GM21423 (cell line): ENCODE measurements around the gene IGFBP3.

Source experiments
- ATAC-seq: cut with Tn5 transposase; IDR thresholded peaks from one replicate; pipeline ENCODE4 v1.9.1; 2021; ENCODE audit warnings: mild to moderate bottlenecking, moderate library complexity; ENCODE audit not compliant: unreplicated experiment

Gene IGFBP3

DNA sequence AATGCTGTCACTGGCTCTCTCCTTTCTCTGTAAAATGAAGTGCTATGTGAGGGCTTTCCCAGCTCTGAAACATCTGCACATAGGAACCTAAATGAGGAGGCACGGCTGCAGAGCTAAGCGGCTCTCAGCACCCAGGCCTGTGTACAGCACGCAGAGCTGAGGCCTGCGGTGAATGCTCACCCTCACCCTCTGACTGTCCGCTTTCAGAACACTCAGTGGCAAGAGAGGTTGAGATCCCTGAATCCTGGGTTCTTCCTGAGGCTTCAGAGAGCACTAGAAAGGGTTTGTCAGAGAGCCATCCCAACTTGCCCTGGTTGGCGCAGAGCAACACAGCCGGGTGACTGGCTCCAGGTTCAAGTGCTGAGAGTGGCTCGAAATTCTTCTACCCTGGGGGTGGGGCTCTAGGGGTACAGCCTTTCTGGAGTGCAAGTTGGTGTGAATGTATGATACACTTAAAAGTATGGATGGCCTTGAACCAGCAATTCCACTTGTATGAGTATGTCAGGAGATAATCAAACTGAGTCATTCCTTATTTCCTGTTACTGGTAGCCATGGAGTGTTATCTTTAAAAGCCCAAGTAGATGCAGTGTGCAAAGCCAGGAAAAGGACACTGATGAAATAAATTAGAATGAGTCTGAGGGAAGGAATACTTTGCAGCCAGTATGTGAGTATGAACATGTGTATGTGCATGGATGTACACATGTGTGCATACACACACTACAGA lies 46.5 kb downstream of the IGFBP3 start:
- no peak for ATAC-seq

DNA sequence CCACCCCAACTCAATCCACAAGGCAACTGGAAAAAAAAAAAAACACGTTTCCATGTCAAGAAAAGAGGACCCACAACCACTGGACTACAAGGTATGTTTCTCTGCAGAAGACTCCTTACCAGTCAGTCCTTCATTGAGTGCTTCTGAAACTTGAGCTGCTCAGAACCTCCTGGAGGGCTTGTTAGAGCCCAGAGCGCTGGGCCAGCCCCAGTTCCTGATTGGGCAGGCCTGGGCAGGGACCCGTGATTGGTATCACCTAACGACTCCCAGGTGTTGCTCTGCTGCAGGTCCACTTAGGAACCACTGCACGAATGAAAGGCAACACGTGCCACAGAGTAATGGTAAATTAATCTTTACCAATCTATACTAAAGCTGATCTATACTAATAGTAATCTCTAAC lies 47.7 kb downstream of the IGFBP3 start:
- no peak for ATAC-seq

DNA sequence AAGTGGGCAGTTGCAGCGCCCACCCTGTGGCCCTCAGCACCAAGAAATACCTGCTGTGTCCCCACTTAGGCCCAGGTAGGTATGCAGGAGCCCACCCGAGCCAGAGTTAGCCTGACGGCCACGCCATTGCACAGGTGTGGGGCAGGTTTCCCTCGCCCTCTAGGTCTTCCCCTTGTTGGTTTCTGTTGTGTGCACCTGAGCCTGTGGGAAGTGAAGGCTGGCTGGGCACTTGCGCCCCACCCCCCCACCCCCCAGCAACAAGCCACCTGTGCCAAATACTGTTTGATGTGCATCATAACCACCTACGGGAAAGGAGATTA lies 48.1 kb downstream of the IGFBP3 start, which contains the start of gene CCDC201:
CCDC201 (minus strand) TSS at position 48 of the 320 bp plus-strand sequence. CDS start 75 bp downstream, outside the sequence.
- ATAC-seq = no peak

DNA sequence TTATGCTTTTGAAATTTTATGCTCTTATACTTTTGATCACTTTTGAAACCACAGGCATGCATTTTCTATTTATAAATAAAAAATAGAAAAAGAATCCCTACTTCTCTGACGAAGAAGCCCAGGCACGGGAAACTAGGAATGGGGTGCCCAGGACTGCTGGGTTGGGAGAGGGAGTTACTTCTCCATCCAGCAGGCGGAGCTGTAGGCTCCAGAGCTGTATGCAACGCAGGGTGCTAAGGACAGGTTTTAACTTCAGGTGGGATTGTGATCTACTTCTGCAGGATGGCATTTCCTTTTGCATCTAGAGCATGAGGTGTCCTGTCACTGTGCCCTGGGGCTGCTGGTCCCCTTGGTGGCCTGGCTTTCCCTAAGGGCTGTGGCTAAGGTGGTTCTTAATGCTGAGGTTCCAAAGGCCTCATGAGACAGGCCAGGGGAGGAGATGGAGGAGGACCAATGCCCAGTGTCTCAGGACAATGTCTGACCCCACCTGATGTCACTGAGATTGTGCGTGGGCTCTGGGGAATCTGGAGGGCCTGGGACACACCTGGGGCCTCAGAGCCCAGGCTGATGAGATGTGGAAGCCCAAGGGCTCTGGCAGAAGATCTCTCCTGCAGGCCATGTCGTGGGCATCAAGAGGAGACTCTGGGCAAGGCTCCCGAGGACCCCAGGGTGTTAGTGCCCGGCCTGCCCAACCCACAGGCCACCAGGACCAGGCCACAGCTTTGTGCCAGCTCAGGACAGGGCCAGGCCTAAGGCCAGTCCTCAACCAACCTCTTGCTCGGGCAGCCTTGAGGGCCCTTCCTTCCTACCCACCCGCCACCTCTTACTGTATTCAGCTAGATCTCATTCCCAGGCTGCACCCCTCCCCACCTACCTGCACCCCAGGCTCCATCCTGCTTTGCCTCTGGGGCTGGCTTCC lies 48.7 kb downstream of the IGFBP3 start:
- ATAC-seq = no peak

DNA sequence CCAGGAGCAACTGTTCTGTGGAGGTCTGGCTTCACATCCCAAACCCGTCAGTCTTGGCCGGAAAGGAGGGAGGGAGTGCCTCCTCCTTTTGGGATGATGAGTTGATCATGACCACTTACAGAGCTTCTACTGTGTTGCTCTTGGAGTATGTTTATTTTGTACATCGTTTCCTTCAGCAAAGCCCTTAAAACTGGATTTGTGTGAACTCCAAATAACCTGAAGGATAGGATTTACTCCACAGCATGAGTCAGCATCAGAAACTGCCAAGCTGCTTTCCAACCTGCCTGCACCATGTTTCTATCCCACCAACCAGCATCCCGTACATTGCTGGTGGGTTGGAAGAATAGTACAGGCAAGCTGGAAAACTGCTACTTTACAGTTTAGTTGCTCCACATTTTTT lies 51.6 kb downstream of the IGFBP3 start:
- no peak for ATAC-seq

DNA sequence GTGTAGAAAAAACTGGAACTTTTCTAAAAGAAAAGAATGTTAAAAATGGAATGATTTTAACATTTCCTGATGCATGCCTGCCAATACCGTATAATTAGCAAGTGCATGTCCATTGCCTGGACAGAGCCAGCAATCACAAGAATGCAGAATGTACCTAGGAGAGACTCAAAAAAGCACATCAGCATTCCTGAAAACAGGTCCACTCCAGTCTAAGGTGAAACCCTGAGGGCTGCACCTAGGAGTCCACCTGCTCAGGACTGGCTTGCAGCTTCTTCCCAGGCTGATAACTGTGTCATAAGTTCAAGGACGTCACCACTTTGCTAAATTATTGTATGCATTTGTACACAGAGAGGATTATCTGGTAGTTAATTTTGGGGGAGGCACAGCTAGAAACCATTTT lies 53.6 kb downstream of the IGFBP3 start:
- ATAC-seq = no peak

DNA sequence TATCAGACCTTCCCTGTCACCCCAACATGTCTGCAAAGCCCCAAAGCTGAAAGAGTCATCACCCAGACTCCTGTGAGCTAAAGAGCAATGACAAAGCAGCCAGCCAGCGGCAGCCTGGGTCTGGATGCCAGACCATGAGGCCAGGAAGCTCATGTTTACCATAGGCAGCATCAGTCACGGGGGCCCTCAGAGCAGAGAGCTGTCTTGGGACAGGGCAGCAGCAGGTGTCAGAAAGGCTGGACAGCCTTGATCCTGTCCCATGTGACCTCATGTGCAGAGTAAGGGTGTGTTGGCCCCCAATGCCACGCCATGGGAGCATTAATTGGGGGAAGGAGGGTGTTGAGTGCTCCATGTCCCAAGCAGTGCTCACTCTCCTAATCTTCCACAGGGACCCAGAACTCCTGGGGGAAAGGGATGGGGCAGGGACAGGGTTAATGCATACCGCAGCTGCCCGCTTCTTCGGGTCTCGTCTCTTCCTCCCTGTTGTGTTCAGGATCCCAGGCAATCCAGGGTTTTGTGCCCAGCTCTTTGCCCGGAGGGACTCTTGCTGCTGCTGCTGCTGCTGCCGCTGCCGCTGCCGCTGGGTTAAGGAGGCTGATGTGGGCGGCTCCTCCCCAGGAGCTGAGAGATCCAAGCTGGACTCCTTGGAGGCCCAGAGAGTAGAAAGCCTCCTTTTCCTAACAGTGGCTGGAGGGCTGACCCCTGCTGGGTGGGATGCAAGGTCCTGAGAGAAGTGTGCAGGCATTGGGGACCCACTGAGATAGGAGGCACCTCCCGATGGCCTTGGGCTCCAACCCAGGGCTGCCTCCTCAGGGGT lies 55.3 kb downstream of the IGFBP3 start:
- ATAC-seq = no peak

DNA sequence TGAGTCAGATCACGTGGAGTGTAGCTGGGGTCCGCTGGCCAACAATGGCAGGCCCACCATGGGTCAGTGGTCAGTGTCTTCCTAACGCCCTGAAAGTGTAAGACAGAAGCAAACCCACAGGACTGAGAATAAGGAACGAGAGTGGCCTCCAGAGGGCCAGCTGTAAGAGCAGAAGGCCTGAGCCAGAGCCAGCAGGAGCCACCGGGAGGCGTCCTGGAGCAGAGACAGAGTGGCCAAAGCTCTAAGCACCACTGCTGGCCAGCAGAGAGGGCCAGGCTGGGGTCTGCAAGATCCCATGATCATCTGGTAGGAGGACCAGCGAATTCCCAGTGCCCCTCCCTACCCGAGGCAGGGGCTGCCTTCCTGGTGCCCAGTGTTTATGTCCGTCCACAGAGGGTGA lies 57.4 kb downstream of the IGFBP3 start:
- ATAC-seq = no peak
